HEK293 (cell line): ENCODE results near the gene CRACDL.
A peak's percentile ranks its signal among the peaks of the same experiment; 100 is the strongest.

Experiments used
- CTCF ChIA-PET: fragments of 350-600 bp; formaldehyde crosslinking; extraction: SDS; loops from one replicate; lab custom pipeline; 2021; ENCODE audit warnings: antibody characterized with exemption; lab: Yijun Ruan, JAX
- POLR2A ChIA-PET: fragments of 300-600 bp; formaldehyde crosslinking; extraction: SDS; loops from one replicate; lab custom pipeline; 2020; ENCODE audit warnings: antibody characterized with exemption, inconsistent platforms; lab: Yijun Ruan, JAX
- H3K27ac ChIP-seq: fragments of 200-500 bp; sonication (Bioruptor generic); 2 replicates; pipeline ENCODE4 v1.5.1; 2014; ENCODE audit warnings: low read depth, low read length, control low read depth, inconsistent platforms; ENCODE audit errors: extremely low read depth
- H3K36me3 ChIP-seq, 2 experiments: fragments of 200-500 bp in 1 of 2; sonication (Bioruptor generic) in 1 of 2; 1 replicate in 1 of 2; 2 replicates in 1 of 2; pipeline ENCODE4 v1.5.1; 2014 to 2017; ENCODE audit warnings: inconsistent platforms in 2 of 2, low read length in 2 of 2; ENCODE audit not compliant: control insufficient read depth in 2 of 2, insufficient read depth in 1 of 2
- H3K4me1 ChIP-seq: fragments of 200-500 bp; sonication (Bioruptor generic); 2 replicates; pipeline ENCODE4 v1.5.1; 2014; ENCODE audit warnings: mild to moderate bottlenecking, low read length, inconsistent platforms; ENCODE audit not compliant: control insufficient read depth, insufficient read depth
- H3K4me3 ChIP-seq: 2 replicates; pipeline ENCODE4 v1.5.1; 2011; ENCODE audit warnings: low read depth, mild to moderate bottlenecking, control low read depth, low read length, moderate library complexity
- H3K9me3 ChIP-seq: fragments of 200-500 bp; sonication (Bioruptor generic); 2 replicates; pipeline ENCODE4 v1.5.1; 2014; ENCODE audit warnings: low read depth, low read length, inconsistent platforms; ENCODE audit not compliant: control insufficient read depth, insufficient read depth
- GLIS1 ChIP-seq: fragments of 450-650 bp; formaldehyde crosslinking; IDR thresholded peaks from 2 replicates; pipeline ENCODE4 v1.5.1; 2016; ENCODE audit warnings: missing biosample characterization, missing genetic modification characterization
- INSM2 ChIP-seq: fragments of 450-650 bp; formaldehyde crosslinking; IDR thresholded peaks from 2 replicates; pipeline ENCODE4 v1.5.1; 2016; ENCODE audit warnings: missing biosample characterization, missing genetic modification characterization
- KLF1 ChIP-seq: fragments of 450-650 bp; formaldehyde crosslinking; IDR thresholded peaks from 2 replicates; pipeline ENCODE4 v1.5.1; 2016; ENCODE audit warnings: missing biosample characterization, missing genetic modification characterization
- REPIN1 ChIP-seq: fragments of 450-650 bp; formaldehyde crosslinking; IDR thresholded peaks from 2 replicates; pipeline ENCODE4 v1.5.1; 2017; ENCODE audit warnings: missing biosample characterization, missing genetic modification characterization, low read depth
- SETDB1 ChIP-seq: IDR thresholded peaks from one replicate; pipeline ENCODE4 v1.6.1; 2017; ENCODE audit warnings: mild to moderate bottlenecking, low read length, moderate library complexity, mixed read lengths; ENCODE audit not compliant: insufficient read length
- TCF7L2 ChIP-seq: IDR thresholded peaks from 2 replicates; pipeline ENCODE4 v1.6.1; 2011; ENCODE audit warnings: low read depth, mild to moderate bottlenecking, inconsistent platforms, low read length, moderate library complexity, borderline replicate concordance
- WT1 ChIP-seq: fragments of 450-650 bp; formaldehyde crosslinking; IDR thresholded peaks from 2 replicates; pipeline ENCODE4 v1.5.1; 2016; ENCODE audit warnings: missing biosample characterization, missing genetic modification characterization
- ZBTB10 ChIP-seq: fragments of 450-650 bp; formaldehyde crosslinking; IDR thresholded peaks from 2 replicates; pipeline ENCODE4 v1.5.1; 2016; ENCODE audit warnings: missing biosample characterization, missing genetic modification characterization
- ZEB2 ChIP-seq: fragments of 450-650 bp; formaldehyde crosslinking; IDR thresholded peaks from 2 replicates; pipeline ENCODE4 v1.5.1; 2016; ENCODE audit warnings: missing biosample characterization, missing genetic modification characterization
- ZNF175 ChIP-seq: fragments of 450-650 bp; formaldehyde crosslinking; IDR thresholded peaks from 2 replicates; pipeline ENCODE4 v1.5.1; 2016; ENCODE audit warnings: missing biosample characterization, missing genetic modification characterization
- ZNF274 ChIP-seq, 2 experiments: fragments of 200-500 bp in 1 of 2; fragments of 450-650 bp in 1 of 2; sonication (Bioruptor generic) in 1 of 2; formaldehyde crosslinking in 1 of 2; IDR thresholded peaks; 2 replicates each; pipeline versions ENCODE4 v1.5.1 to v1.6.1; 2014 to 2016; ENCODE audit warnings: borderline replicate concordance in 1 of 2, inconsistent platforms in 1 of 2, low read length in 1 of 2, missing biosample characterization in 1 of 2, missing genetic modification characterization in 1 of 2
- ZNF311 ChIP-seq: fragments of 450-650 bp; formaldehyde crosslinking; IDR thresholded peaks from 2 replicates; pipeline ENCODE4 v1.5.1; 2017; ENCODE audit warnings: missing biosample characterization, missing genetic modification characterization, borderline replicate concordance
- ZNF658 ChIP-seq: fragments of 450-650 bp; formaldehyde crosslinking; IDR thresholded peaks from 2 replicates; pipeline ENCODE4; 2016; ENCODE audit warnings: missing biosample characterization, missing genetic modification characterization
- ZNF776 ChIP-seq: fragments of 450-650 bp; formaldehyde crosslinking; IDR thresholded peaks from 2 replicates; pipeline ENCODE4 v1.5.0; 2017; ENCODE audit warnings: missing biosample characterization, missing genetic modification characterization, borderline replicate concordance
- ZNF777 ChIP-seq: fragments of 450-650 bp; formaldehyde crosslinking; IDR thresholded peaks from 2 replicates; pipeline ENCODE4 v1.5.1; 2017; ENCODE audit warnings: missing biosample characterization, missing genetic modification characterization, borderline replicate concordance
- TF ChIP-seq, protein P1 (sequence below): fragments of 450-650 bp; formaldehyde crosslinking; IDR thresholded peaks from 2 replicates; pipeline ENCODE4 v1.5.1; 2016; ENCODE audit warnings: missing biosample characterization, missing genetic modification characterization, low read depth
- TF ChIP-seq, protein P2 (sequence below): fragments of 450-650 bp; formaldehyde crosslinking; IDR thresholded peaks from 2 replicates; pipeline ENCODE4 v1.5.1; 2017; ENCODE audit warnings: missing biosample characterization, missing genetic modification characterization
- TF ChIP-seq, protein P3 (sequence below): fragments of 450-650 bp; IDR thresholded peaks from 2 replicates; pipeline ENCODE4 v1.5.1; 2018; ENCODE audit warnings: missing biosample characterization, missing genetic modification characterization

CRACDL gene

DNA sequence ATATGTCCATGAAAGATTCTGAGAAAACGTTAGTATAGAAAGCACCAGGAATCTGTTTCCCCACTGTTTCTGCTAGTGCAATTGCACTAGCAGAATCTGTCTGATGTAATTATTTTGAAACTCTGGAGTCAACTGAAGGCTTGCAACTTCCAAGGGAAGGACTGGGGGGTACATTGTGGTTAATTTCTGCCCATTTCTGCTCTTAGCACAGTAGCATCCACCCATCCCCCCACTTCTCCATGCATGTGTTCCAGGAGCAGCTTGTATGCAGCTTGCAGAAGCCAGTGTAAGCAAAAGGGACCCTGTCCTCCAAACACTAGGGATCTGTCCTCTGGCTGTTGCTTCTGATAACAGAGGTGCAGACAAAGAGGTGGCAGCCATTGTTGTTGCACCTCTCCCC lies 74.4 kb downstream of the CRACDL start (continued):
- TF ChIP-seq ZBTB10 (no peak), KLF1 (no peak), INSM2 (tag by site-specific recombination) (no peak), ZNF776 (tag by site-specific recombination) (no peak)
- TF ChIP-seq, protein P1, sequence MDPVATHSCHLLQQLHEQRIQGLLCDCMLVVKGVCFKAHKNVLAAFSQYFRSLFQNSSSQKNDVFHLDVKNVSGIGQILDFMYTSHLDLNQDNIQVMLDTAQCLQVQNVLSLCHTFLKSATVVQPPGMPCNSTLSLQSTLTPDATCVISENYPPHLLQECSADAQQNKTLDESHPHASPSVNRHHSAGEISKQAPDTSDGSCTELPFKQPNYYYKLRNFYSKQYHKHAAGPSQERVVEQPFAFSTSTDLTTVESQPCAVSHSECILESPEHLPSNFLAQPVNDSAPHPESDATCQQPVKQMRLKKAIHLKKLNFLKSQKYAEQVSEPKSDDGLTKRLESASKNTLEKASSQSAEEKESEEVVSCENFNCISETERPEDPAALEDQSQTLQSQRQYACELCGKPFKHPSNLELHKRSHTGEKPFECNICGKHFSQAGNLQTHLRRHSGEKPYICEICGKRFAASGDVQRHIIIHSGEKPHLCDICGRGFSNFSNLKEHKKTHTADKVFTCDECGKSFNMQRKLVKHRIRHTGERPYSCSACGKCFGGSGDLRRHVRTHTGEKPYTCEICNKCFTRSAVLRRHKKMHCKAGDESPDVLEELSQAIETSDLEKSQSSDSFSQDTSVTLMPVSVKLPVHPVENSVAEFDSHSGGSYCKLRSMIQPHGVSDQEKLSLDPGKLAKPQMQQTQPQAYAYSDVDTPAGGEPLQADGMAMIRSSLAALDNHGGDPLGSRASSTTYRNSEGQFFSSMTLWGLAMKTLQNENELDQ (tag by site-specific recombination), result no peak
- TF ChIP-seq, protein P2, sequence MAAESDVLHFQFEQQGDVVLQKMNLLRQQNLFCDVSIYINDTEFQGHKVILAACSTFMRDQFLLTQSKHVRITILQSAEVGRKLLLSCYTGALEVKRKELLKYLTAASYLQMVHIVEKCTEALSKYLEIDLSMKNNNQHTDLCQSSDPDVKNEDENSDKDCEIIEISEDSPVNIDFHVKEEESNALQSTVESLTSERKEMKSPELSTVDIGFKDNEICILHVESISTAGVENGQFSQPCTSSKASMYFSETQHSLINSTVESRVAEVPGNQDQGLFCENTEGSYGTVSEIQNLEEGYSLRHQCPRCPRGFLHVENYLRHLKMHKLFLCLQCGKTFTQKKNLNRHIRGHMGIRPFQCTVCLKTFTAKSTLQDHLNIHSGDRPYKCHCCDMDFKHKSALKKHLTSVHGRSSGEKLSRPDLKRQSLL (tag by site-specific recombination), result no peak
- TF ChIP-seq, protein P3, sequence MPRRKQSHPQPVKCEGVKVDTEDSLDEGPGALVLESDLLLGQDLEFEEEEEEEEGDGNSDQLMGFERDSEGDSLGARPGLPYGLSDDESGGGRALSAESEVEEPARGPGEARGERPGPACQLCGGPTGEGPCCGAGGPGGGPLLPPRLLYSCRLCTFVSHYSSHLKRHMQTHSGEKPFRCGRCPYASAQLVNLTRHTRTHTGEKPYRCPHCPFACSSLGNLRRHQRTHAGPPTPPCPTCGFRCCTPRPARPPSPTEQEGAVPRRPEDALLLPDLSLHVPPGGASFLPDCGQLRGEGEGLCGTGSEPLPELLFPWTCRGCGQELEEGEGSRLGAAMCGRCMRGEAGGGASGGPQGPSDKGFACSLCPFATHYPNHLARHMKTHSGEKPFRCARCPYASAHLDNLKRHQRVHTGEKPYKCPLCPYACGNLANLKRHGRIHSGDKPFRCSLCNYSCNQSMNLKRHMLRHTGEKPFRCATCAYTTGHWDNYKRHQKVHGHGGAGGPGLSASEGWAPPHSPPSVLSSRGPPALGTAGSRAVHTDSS (tag by site-specific recombination), result no peak
- TF ChIP-seq, all 188 proteins: peak for 0

DNA sequence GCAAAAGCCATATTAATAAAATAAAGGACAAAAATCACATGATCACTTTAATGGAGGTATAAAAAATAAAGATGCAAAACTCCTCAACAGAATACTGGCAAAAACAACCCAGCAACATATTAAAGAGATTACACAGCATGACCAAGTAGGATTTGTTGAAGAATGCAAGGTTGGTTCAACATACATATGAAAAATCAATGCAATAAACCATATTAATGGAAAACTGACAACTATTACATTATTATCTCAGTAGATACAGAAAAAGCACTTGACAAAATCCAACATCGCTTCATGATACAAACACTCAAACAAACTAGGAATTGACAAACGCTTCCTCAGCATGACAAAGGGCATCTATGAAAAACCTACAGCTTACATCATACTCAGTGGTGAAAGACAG lies 76.7 kb downstream of the CRACDL start:
- ChIA-PET POLR2A (no interaction called here), CTCF (no interaction called here)
- no peaks in the 10 kb centered on the region for H3K36me3 ChIP-seq
- TF ChIP-seq ZNF777 (tag by site-specific recombination) (no peak), ZNF175 (tag by site-specific recombination) (no peak), SETDB1 (peak; percentile 59)
- no peak overlapping the region for H3K27ac ChIP-seq
- H3K4me3 ChIP-seq, result no peak overlapping the region
- H3K9me3 ChIP-seq, result no peaks in the 10 kb centered on the region
- H3K4me1 ChIP-seq, result no peaks in the 10 kb centered on the region

- POLR2A ChIA-PET, result no interaction called here
- CTCF ChIA-PET, result no interaction called here
These were observed 79.0 kb downstream of the CRACDL start for GRCh38 chr2:98857001-98857400.

More at GRCh38 chr2:98857001-98857400, 79.0 kb downstream of the CRACDL start:
- Histone ChIP-seq H3K4me3 (no peak overlapping the region), H3K27ac (no peak overlapping the region), H3K36me3 (no peaks in the 10 kb centered on the region), H3K9me3 (no peaks in the 10 kb centered on the region), H3K4me1 (no peaks in the 10 kb centered on the region)
- TF ChIP-seq REPIN1 (tag by site-specific recombination) (no peak), GLIS1 (no peak), ZNF311 (tag by site-specific recombination) (no peak), ZNF274 (IDR thresholded peaks at IDR 0.05; ENCODE audit: low read length) (no peak), ZNF274 (tag by site-specific recombination; IDR thresholded peaks at IDR 0.05; ENCODE audit: borderline replicate concordance) (no peak), ZEB2 (tag by site-specific recombination) (no peak), ZNF658 (tag by site-specific recombination) (no peak), WT1 (no peak), TCF7L2 (no peak)
